HG02981 (cell line): ENCODE results near the gene ARSG.
"Not testable (repeated sequence)": the region's sequence is repeated elsewhere in the genome, so short reads cannot be mapped to it uniquely, and the experiment has no call there.

Experiments
- ATAC-seq: cut with Tn5 transposase; IDR thresholded peaks from one replicate; pipeline ENCODE4 v1.9.1; 2021; ENCODE audit warnings: mild to moderate bottlenecking, moderate library complexity; ENCODE audit not compliant: unreplicated experiment

Gene ARSG

DNA sequence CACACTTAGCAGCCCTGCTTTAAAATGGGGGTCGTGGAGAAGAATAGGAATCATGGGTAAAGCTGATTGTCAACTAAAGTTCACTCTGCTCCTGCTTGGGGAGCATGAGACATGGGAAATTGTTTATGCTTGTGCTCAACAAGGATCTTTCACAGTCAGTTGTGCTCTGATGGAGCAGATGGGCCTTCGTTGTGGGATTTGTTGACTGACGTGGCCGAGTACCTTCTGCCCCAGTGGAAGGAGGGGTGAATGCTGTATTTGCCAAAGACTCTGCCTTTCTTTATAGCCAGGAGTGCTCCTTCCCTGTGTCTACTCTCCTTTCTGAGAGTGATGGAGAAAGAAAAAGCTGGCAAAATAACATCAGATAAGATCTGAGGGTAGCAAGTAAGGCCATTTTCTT, 11.4 kb downstream of the ARSG start:
- ATAC-seq = no peak

DNA sequence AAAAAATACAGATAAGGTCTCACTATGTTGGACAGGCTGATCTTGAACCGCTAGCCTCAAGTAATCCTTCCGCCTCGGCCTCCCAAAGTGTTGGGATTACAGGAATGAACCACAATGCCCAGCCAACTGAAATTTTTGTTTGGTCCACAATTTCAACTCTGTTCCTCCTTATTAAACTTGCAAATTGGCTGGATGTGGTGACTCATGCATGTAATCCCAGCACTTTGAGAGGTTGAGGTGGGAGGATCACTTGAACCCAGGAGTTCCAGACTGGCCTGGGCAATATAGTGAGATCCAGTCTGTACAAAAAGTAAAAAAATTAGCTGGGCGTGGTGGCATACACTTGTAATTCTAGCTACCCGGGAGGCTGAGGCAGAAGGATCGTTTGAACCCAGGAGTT, 13.4 kb downstream of the ARSG start:
- no peak for ATAC-seq

DNA sequence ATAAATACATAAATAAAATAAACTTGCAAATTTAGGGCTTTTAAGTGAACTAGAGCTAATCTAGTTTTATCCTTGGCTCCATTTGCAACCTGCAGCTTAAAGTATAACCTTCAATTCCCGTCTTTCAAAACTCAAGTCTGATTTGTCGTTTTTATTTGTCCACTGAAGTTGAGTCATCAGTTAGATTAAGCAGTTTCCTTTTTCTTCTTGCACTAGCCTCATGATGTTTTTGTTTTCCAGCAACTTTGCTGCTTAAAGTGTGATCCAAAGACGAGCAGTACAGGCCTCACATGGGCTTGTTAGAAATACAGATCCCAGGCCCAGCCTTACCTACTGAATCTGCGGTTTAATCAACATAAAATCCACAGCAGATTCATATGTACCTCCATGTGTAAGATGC, 13.8 kb downstream of the ARSG start:
- ATAC-seq = no peak

DNA sequence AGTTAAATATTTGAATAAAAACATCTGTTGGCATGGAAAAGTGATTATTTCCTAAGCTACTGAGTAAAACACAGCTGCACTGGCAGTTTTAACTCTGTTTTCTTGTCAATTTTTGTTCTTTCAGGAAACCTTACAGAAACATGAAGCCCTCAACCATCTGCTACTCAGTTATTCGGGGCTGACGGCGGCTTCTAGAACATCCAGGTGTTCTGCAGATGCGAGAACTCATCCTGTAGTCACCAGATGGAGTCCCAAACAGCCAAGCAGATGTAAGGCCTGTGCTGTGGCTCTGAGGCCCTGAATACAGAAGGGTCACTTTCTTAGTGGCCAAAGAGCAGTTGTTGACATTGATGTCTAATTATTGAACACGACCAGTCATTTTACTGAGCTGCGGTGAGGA, 15.5 kb downstream of the ARSG start:
- ATAC-seq = no peak

DNA sequence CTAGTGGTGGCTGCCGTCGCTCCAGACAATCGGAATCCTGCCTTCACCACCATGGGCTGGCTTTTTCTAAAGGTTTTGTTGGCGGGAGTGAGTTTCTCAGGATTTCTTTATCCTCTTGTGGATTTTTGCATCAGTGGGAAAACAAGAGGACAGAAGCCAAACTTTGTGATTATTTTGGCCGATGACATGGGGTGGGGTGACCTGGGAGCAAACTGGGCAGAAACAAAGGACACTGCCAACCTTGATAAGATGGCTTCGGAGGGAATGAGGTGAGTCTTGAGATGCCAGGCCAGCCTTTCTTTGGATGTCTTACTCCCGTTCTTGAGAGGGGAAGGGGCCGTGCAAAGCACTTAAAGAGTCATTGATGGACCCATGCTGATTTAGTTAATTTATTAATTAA, 16.1 kb downstream of the ARSG start:
- ATAC-seq = no peak

DNA sequence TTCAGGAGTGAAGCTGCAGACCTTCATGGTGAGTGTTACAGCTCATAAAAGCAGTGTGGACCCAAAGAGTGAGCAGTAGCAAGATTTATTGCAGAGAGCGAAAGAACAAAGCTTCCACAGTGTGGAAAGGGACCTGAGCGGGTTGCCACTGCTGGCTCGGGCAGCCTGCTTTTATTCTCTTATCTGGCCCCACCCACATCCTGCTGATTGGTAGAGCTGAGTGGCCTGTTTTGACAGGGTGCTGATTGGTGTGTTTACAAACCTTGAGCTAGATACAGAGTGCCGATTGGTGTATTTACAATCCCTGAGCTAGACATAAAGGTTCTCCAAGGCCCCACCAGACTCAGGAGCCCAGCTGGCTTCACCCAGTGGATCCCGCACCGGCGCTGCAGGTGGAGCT, 17.2 kb downstream of the ARSG start:
- not testable (repeated sequence) for ATAC-seq

DNA sequence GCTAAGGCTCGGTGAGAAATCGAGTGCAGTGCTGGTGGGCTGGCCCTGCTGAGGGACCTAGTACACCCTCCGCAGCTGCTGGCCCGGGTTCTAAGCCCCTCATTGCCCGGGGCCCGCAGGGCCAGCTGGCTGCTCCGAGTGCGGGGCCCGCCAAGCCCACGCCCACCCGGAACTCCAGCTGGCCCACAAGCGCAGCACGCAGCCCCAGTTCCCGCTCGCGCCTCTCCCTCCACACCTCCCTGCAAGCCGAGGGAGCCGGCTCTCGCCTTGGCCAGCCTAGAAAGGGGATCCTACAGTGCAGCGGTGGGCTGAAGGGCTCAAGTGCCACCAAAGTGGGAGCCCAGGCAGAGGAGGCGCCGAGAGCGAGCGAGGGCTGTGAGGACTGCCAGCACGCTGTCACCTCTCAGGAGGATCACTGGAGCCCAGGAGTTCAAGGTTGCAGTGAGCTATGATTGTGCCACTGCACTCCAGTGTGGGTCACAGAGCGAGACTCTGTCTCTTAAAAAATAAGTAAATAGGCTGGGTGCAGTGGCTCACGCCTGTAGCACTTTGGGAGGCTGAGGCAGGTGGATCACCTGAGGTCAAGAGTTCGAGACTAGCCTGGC, 17.9 kb downstream of the ARSG start:
- ATAC-seq = not testable (repeated sequence)

DNA sequence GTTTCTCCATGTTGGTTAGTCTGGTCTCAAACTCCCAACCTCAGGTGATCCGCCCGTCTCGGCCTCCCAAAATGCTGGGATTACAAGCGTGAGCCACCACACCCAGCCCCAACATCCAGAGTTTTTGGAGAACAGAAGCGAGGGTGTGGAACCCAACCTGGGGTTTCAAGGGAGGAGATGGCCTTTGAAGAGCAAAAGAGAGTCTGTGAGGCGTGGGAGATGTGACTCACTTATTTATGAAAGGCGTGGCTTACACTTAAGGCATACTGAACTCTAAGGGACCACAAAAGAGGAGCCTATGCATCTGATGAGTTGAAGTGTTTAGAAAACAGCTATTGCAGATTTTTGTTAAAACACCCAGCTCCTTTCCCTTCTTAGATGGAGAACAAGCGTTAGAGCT, 18.9 kb downstream of the ARSG start:
- no peak for ATAC-seq

DNA sequence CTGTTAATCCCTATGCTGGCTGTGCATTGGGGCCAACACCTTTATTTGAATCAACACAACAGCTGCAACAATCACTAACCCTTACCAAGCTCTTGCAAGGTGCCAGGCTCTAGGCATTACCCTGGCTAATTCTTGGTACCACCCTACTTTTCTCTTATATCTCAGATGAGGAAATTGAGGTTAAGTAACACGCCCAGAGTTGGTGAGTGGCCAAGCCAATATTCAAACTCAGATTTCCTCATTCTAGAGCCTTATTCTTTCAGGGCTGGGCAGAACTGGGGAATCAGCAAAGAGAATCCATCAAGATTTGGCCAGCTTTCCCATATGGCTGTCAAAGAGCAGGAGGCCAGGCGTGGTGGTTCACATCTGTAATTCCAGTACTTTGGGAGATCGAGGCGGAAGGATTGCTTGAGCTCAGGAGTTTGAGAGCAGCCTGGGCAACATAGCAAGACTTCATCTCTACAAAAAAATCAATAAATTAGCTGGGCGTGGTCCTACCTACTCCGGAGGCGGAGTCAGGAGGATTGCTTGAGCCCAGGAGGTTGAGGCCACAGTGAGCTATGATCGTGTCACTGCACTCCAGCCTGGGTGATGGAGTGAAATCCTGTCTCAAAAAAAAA, 23.7 kb downstream of the ARSG start:
- no peak for ATAC-seq

DNA sequence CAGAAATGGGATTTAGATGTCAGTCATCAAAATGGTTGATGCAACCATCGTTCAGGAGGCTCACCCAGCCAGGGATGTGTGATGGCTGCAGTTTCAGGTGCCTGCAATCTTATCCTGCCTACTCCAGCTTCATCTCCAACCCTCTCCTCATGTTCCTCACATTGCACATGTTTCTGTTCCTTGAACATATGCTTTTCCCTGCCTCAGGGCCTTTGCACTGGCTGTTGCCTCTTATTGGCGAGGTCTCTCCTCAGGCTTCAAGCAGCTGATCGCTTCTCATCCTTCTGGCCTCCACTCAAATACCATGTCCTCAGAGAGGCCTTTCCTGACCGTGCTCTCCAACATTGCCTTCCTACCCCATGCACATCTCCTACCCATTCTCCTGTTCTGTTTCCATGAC, 24.6 kb downstream of the ARSG start:
- no peak for ATAC-seq

DNA sequence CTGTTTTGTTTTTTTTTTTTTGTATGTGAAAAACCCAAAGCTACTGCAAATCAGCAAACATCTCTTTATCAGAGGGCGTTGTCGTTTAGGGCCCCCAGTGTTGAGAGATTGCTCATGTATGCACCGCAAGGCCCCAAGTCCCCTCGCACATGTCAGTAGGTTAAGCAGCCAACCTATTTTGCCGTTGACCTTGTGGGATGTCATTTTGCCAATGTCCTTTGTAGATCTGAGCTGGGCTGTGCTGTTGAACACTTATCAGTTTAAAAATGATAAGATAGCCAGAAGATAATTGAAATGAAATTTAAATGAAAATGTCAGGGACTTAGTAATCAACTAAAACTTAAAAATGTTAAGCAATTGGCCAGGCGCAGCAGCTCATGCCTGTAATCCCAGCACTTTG, 26.2 kb downstream of the ARSG start:
- no peak for ATAC-seq

DNA sequence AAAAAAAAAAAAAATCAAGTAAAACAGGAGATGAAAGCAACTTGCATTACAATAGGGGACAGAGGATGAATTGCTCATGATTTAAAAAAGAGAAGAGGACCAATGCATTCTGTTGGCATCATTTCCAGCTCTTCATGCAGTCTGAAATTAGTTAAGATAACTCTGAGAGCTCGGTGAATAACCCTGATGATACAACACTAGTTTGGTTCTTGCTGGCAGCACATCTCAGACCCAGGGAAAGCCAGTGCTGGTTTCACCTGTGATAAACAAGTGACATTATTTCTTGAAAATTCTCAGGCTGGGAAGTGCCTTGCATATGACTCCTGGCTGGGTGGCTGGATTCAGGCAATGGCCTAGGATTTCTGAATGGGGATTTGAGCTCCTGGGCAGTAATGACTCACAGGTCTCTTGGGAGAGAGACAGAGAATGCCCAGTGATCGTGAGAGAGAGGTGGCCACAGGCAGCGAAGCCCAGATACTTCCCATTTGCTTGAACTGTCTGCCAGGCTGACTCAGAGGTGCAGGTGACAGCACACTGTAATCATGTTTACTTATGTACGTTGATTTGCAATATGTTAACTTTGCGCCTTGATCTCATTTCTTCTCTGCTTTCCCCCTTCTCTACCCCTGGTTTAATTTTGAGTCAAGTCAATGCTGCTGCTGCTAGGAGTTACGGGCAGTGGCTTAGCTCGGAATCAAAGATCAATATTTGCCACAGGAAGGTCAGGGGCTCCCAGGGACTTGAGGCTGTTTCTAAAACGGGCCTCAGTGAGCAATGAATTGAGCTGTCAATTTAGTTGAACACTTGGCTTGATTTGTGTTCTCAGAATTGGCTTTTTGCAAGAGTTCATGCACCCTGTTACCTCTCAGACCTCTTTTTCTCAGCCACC, 27.1 kb downstream of the ARSG start:
- no peak for ATAC-seq

DNA sequence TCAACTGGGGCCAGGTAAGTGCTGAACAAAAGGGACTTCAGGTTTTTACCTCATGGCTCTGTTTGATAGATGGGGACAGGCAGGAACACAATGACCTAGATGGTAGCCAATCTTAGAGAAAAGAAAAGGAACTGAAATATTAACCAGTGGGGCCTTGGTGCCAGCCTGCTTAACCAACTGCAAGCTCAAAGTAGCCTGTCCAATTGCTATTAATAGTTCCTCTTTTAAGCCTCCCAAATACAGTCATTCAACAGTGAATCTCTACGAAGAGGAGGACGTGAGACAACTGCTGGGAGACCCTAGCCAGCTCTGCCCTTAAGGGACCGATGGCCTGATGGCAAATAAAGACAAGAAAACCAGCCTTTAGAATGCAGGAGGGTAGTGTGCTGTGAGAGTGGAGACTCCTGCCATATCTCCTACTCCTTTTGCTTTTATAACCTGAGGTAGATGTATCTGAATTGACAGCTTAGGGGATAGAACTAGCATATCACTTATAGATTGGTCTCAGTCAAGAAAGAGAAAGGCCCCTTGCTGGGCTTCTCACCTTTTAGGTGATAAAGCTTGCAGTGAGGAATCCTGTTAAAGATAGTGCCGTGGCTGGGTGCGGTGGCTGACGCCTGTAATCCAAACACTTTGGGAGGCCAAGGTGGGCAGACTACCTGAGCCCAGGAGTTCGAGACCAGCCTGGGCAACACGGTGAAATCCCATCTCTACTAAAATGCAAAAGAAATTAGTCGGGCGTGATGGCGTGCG, 28.3 kb downstream of the ARSG start:
- no peak for ATAC-seq

DNA sequence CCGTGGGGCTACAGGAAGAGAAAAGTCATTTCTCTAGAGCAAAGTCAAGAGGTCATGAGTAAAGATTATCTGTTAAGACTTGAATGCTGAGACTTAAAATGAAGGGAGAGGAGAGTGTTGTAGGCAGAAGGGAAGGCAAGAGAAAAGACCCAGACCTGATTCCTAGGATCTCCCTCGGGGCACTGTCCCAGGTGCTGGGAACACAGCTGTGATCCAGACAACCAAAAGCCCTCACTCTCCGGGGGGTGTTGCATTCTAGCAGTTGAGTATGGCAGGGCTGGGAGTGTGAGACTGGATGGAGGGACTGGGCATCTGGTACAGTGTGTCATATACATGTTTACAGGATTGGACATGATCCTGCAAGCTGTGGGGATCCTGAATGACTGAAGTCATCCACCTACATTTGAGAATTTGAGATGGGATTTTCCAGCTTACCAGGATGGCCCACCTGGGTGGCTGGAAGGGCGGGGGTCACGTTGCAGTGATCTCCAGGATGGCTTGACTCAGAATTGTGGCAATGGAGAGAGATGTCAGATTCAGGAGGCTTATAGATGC, 29.1 kb downstream of the ARSG start:
- ATAC-seq = no peak

DNA sequence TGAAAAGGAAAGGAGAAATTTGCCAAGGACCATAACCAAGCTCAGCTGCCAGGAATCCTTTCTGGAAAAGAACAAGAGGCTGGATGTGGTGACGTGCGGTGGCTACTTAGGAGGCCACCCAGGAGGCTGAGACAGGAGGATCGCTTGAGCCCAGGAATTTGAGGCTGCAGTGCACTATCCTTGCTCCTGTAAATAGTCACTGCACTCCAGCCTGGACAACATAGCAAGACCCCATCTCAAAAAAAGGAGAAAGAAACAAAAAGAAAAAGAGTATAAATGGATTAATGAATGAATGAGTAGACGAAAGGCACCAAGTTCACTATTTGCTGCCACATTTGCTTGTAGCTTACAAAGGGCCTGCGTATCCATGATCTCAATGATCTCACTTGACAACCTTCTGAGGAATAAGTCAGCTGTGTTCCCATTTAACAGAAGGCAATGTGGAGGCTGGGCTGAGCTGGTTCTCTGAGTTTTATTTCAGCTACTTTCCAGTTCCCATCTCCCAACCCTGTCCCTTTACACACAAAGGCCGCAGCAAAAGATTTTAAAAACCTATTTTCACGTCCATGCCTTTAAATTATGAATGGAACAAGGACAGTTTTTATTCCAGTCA, 29.8 kb downstream of the ARSG start:
- no peak for ATAC-seq

DNA sequence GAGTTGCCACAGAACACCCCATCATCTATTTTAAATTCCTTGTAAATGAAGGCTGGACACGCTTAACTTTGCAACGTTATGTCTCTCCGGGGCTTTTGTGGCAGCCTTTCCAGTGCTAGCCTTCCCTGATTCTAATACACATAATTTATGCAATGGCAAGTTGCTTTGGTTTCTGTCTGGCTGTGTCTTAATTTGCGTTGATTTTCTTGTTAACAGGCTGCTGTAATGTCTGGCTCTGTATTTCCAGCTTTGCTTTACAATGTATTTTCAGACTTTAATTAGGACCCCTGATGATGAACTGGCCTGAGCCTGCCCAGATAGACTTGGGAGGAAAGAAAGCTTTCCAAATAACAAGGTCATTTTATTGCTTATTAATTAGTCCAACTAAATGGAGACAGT, 30.3 kb downstream of the ARSG start:
- no peak for ATAC-seq

DNA sequence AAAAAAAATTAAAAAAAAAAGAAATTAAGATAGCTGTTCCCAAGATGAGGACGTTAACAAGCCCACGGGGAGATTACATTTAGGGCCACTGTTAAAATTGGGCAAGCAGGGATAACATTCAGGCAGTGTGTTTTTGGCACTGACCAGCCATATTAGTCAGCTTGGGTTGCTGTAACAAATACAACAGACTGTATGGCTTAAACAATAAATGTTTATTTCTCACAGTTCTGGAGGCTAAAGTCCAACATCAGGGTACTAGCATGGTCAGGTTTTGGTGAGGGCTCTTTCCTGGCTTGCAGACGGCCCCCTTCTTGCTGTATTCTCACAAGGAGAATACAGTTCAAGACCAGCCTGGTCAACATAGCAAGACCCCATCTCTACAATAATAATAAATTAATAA, 31.3 kb downstream of the ARSG start:
- no peak for ATAC-seq

DNA sequence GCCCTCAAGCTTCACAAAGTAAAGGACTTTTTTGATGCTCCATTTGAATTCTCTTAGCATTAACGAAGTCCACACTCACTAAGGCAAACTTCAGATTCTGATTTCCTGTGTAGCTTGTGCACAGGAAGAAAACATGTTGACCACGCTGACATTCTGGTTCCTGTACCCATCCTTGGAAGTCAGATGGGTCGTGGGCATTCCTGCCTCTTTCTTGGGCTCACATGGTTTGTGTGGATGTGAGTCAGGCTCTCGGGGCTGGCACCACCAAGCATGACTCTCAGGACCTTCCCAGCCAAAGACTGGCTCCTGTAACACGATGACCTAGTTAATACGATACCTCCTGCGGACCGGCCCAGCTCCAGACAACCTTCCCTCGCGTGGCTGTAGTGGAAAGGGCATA, 32.8 kb downstream of the ARSG start:
- no peak for ATAC-seq

DNA sequence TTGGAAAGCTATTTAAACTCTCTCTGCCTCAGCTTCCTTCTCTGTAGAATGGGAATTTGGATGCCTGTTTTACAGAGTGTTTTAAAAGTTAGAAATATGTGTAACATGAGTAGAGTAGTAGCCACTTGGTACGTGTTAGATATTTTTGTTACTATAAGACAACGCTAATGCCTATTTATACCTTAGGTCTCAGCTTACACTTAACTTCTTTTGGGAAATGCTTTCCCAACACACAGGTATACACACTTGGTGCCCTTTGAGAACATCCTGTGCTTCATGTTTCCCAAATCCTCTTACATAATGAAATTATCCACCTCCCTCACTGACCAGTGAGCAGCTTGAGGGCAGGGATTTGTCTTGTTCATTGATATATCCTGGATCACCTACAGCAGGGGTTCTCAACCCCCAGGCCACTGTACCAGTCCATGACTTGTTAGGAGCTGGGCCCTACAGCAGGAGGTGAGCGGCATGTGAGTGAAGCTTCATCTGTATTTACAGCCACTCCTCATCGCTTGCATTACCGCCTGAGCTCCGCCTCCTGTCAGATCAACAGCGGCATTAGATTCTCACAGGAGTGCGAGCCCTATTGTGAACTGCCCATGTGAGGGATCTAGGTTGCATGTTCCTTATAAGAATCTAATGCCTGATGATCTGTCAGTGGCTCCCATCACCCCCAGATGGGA, 33.5 kb downstream of the ARSG start:
- ATAC-seq = no peak

DNA sequence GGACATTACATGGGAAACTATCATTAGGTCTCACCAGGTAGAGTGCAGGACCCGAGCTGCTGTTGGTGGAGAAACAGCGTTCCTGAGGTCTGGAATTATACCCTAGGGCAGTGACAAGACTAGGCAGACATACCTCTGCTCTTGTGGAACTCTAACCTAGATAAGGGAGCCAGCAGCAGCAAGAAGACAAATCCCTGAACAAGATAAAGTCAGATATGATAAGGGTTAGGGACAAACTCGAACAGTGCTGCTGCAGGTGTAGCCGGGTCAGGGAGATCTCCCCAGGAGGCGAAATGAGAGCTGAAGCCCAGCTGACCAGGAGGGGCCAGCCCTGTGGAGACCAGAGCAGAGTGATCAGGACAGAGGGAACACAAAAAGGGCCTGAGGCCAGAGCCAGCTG, 34.7 kb downstream of the ARSG start:
- ATAC-seq = no peak
